ENCODE data around the gene GART.

The GART gene

GRCh38 chr21:33458861-33459260 lies 83.1 kb downstream of the GART start:
- no peak for DNase-seq

- DNase-seq: no peak
These were observed 86.1 kb downstream of the GART start for GRCh38 chr21:33455686-33456446.
